Liver (tissue), 3 donors: Measurements from ENCODE around the gene PDGFA.

ENCODE experiments used
- ATF3 ChIP-seq: IDR thresholded peaks from 2 replicates; pipeline ENCODE4 v1.6.1; 2016; ENCODE audit warnings: antibody characterized with exemption
- CTCF ChIP-seq: fragments of 150-350 bp; IDR thresholded peaks from 2 replicates; pipeline ENCODE4 v1.5.1; 2017; ENCODE audit warnings: improper control_type of control experiment, low read depth, low read length; ENCODE audit not compliant: missing input control
- FOXA1 ChIP-seq: IDR thresholded peaks from 2 replicates; pipeline ENCODE4 v1.6.1; 2016; ENCODE audit warnings: antibody characterized with exemption
- GABPA ChIP-seq, 2 donors: IDR thresholded peaks in 1 of 2; conservative IDR thresholded peaks in 1 of 2; 2 replicates each; pipeline ENCODE4 v1.6.1; 2016; ENCODE audit warnings: antibody characterized with exemption in 2 of 2, mild to moderate bottlenecking in 1 of 2, moderate library complexity in 1 of 2
- RAD21 ChIP-seq, 2 donors: IDR thresholded peaks; 2 replicates each; pipeline ENCODE4 v1.6.1; 2016; ENCODE audit warnings: antibody characterized with exemption in 2 of 2, mild to moderate bottlenecking in 2 of 2
- REST ChIP-seq: IDR thresholded peaks from 2 replicates; pipeline ENCODE4 v1.6.1; 2016; ENCODE audit warnings: antibody characterized with exemption, mild to moderate bottlenecking
- donor health status: healthy.
- donor health status: healthy.

GRCh38 chr7:522071-522950, 2.7 kb upstream of the PDGFA start:
- TF ChIP-seq CTCF, result no peak
- TF ChIP-seq REST, result no peak
- peak in 1 of 2 donors; percentile 30 for TF ChIP-seq RAD21 (IDR thresholded peaks at IDR 0.05)
- no peak for TF ChIP-seq GABPA (IDR thresholded peaks at IDR 0.05 in 1 of 2, conservative IDR thresholded peaks at IDR 0.05 in 1 of 2)
- TF ChIP-seq ATF3, result no peak
- no peak for TF ChIP-seq FOXA1
